ENCODE results near the gene HIVEP1. TPM values are rescaled to one million over a fixed set of nuclear protein-coding genes. Genes with fewer than 3 reads are reported as not detected.
"Not testable (repeated sequence)": the region's sequence is repeated elsewhere in the genome, so short reads cannot be mapped to it uniquely, and the experiment has no call there.

Gene HIVEP1
- total RNA-seq, 1 donor = 20.3 TPM

DNA sequence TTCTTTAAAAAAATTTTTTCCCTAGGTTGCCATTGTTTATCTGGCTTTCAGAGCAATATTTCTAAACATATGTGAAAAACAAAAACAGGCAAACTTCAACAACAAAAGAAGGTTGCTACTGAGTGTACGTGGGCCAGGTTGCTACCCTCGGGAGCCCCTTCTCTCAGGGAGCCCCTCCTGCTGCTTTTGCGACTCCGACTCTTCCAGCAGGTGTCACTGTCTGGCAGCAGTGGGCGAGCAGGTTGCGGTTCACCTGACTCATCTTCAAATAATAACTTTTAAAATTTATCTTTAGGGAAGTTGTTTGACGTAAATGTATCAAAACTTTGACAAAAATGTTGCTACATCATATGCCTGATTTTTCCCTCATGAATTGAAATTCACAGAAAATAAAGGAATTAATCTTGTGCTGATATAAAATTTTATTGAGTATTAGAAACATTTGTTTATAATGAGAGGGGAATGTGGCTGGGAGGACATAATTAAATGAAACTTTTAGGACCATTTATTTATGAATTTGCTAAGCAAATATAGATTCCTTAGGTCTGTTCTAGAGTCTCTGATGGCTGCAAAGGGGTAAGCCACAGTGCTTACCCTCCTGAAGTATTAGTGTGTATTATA, 138.8 kb downstream of the HIVEP1 start:
- peak; percentile 59 for TF ChIP-seq CTCF (IDR thresholded peaks at IDR 0.05; ENCODE audit: insufficient read depth, low read depth, low read length)
- H3K4me3 ChIP-seq (ENCODE audit: low read depth, low read length) = no peak overlapping the region
- peak; percentile 33 for DNase-seq (ENCODE audit: low read depth)

- no peak overlapping the region for H3K4me3 ChIP-seq (ENCODE audit: low read depth, low read length)
- no peak for DNase-seq (ENCODE audit: low read depth)
- no peak for TF ChIP-seq CTCF (IDR thresholded peaks at IDR 0.05; ENCODE audit: insufficient read depth, low read depth, low read length)
Observed at GRCh38 chr6:12151433-12151820, 139.3 kb downstream of the HIVEP1 start.

GRCh38 chr6:12152023-12152970, 140.2 kb downstream of the HIVEP1 start:
- TF ChIP-seq CTCF (IDR thresholded peaks at IDR 0.05; ENCODE audit: insufficient read depth, low read depth, low read length) = no peak
- no peak overlapping the region for H3K4me3 ChIP-seq (ENCODE audit: low read depth, low read length)
- no peak for DNase-seq (ENCODE audit: low read depth)

DNA sequence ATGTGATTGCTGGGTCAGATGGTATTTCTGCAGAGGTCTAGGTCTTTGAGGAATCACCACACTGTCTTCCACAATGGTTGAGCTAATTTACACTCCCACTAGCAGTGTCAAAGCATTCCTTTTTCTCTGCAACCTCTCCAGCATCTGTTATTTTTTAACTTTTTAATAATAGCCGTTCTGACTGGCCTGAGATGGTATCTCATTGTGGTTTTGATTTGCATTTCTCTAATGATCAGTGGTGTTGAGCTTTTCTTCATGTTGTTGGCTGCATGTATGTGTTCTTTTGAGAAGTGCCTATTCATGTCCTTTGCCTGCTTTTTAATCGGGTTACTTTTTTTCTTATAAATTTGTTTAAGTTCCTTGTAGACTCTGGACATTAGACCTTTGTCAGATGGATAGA, 143.7 kb downstream of the HIVEP1 start:
- DNase-seq (ENCODE audit: low read depth); H3K4me3 ChIP-seq (ENCODE audit: low read depth, low read length): not testable (repeated sequence)

DNA sequence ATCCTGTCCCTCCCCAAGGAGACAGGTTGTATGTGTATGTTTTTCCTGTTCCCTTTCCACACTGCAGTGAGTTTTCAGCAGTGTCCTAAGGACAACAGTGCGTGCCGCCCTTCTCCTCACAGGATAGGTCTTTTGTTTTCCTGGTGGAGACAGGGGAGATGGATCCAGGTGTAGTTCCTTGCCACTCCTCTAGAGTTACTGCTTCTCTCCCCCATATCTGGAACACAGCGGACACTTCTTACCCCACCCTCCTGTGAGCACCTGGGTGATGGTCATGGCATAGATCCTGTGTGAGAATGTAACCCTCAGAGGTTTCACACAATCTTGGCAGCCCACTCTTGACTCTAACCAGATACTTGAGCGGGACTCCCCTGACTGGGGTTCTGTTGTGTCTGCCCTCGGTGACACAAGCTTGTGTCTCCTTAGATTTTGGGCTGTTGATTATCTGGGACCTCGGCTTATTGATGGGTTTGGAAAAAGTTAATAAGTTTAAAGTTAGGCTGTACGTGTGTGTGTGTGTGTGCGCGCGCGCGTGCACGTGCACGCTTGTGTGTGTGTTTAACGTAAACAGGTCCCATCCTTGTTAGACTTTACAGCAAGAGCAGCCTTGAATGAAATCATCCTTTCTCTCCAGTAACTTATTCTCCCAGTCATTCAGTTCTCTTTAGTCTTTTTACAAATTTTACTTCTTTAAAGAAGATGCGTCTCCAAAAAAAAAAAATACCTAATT, 146.7 kb downstream of the HIVEP1 start:
- peak; percentile 13 for TF ChIP-seq CTCF (IDR thresholded peaks at IDR 0.05; ENCODE audit: insufficient read depth, low read depth, low read length)
- DNase-seq (ENCODE audit: low read depth) = no peak
- no peak overlapping the region for H3K4me3 ChIP-seq (ENCODE audit: low read depth, low read length)

- no peak for TF ChIP-seq CTCF (IDR thresholded peaks at IDR 0.05; ENCODE audit: insufficient read depth, low read depth, low read length)
- peak; percentile 72 for DNase-seq (ENCODE audit: low read depth)
- no peak overlapping the region for H3K4me3 ChIP-seq (ENCODE audit: low read depth, low read length)
Observed at GRCh38 chr6:12160326-12160725, 148.2 kb downstream of the HIVEP1 start.

- H3K4me3 ChIP-seq (ENCODE audit: low read depth, low read length) = no peak overlapping the region
- TF ChIP-seq CTCF (IDR thresholded peaks at IDR 0.05; ENCODE audit: insufficient read depth, low read depth, low read length) = no peak
- no peak for DNase-seq (ENCODE audit: low read depth)
Observed at GRCh38 chr6:12162213-12162612, 150.1 kb downstream of the HIVEP1 start.
